ENCODE data around the gene TPRKB. TPM values are rescaled to one million over a fixed set of nuclear protein-coding genes. Genes with fewer than 3 reads are reported as not detected.
"Not testable (repeated sequence)": the region's sequence is repeated elsewhere in the genome, so short reads cannot be mapped to it uniquely, and the experiment has no call there.

TPRKB gene
- total and polyA plus RNA-seq, 9 of the 15 experiments (the other 6 are each of a cell fraction or from before 2014, with no cell fraction given), result 55.6 to 250 (median 112) TPM

DNA sequence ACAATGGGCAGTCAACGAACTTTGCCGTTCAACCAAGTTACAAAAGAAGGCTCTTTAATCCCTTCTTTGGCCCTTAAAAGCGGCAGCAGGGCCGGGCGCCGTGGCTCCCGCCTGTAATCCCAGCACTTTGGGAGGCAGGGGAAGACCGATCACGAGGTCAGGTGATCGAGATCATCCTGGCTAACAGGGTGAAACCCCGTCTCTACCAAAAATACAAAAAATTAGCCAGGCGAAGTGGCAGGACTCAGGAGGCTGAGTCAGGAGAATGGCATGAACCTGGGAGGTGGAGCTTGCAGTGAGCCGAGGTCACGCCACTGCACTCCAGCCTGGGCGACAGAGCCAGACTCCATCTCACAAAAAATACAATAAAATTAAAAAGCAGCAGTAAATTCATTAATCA lies 46.3 kb upstream of the TPRKB start (continued):
- TF ChIP-seq, protein P1, sequence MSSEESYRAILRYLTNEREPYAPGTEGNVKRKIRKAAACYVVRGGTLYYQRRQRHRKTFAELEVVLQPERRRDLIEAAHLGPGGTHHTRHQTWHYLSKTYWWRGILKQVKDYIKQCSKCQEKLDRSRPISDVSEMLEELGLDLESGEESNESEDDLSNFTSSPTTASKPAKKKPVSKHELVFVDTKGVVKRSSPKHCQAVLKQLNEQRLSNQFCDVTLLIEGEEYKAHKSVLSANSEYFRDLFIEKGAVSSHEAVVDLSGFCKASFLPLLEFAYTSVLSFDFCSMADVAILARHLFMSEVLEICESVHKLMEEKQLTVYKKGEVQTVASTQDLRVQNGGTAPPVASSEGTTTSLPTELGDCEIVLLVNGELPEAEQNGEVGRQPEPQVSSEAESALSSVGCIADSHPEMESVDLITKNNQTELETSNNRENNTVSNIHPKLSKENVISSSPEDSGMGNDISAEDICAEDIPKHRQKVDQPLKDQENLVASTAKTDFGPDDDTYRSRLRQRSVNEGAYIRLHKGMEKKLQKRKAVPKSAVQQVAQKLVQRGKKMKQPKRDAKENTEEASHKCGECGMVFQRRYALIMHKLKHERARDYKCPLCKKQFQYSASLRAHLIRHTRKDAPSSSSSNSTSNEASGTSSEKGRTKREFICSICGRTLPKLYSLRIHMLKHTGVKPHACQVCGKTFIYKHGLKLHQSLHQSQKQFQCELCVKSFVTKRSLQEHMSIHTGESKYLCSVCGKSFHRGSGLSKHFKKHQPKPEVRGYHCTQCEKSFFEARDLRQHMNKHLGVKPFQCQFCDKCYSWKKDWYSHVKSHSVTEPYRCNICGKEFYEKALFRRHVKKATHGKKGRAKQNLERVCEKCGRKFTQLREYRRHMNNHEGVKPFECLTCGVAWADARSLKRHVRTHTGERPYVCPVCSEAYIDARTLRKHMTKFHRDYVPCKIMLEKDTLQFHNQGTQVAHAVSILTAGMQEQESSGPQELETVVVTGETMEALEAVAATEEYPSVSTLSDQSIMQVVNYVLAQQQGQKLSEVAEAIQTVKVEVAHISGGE (CRISPR knock-in tag; IDR thresholded peaks at IDR 0.05), result 0 out of 6 replicates have a peak, but pooled peaks of 1 of the 3 experiments have one; percentile 21
- TF ChIP-seq, protein P2, sequence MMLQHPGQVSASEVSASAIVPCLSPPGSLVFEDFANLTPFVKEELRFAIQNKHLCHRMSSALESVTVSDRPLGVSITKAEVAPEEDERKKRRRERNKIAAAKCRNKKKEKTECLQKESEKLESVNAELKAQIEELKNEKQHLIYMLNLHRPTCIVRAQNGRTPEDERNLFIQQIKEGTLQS (IDR thresholded peaks at IDR 0.05), result peak; percentile 52; the same call in 1 of the 2 replicates
- TF ChIP-seq, protein P2 (CRISPR knock-in tag; conservative IDR thresholded peaks at IDR 0.05), result not testable (repeated sequence)
- peak; percentile 52; the same call in 1 of the 2 replicates for TF ChIP-seq FOSL1 (tag; conservative IDR thresholded peaks at IDR 0.05)

DNA sequence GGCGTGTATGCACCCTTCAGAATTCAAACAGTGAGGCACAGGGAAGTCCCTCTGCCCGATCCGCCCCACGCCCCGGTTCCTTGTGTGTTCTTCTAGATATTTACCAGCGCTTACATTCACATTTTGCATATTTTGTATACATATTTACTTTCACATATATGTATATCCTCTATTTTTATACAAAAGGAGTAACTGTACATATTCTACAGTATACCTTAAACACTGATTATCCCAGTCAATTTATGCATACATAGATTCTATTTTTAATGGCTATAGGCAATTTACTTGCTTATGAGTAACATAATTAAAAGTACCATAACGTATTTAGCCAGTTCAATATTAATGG lies 43.1 kb upstream of the TPRKB start:
- H3K79me2 ChIP-seq (ENCODE audit: control insufficient read depth, insufficient read depth, low read length), result peaks cover 19% of the 10 kb centered on the region
- no peaks in the 10 kb centered on the region for H3K9me1 ChIP-seq (ENCODE audit: control insufficient read depth, insufficient read depth, low read length)
- ChIA-PET CTCF (ENCODE audit: low intra/inter-chr PET ratio) (no interaction called here), POLR2A (interaction anchor here (0.7 kb wide), 1 partner anchor 399 kb away, joined by 3 read pairs; the partner anchor contains the start of gene MOB1A)
- under 1% methylated on average over 7 of the region's 7 CpGs for WGBS (ENCODE audit: insufficient coverage, low coverage, missing lambda C conversion rate)
- BruUV-seq (replicated peaks), result no TSS peak
- H3K4me1 ChIP-seq (replicated peaks in 1 of 2; ENCODE audit: control insufficient read depth in 2 of 2, insufficient read depth in 2 of 2, low read length in 2 of 2), result peaks cover 3 to 7% of the 10 kb centered on the region in 2 experiments; a peak in 4 of 5 replicates
- H3K9me3 ChIP-seq (replicated peaks; ENCODE audit: control insufficient read depth, insufficient read depth, low read depth, low read length), result no peaks in the 10 kb centered on the region
- H4K20me1 ChIP-seq (replicated peaks; ENCODE audit: control insufficient read depth, insufficient read depth, low read length), result no peaks in the 10 kb centered on the region
- ATAC-seq, result peak; percentile 5; the same call in 2 of the 3 replicates
- intact Hi-C loops (cut with micrococcal nuclease), result no loop called here
- no peak for DNase-seq (ENCODE audit: extremely low read depth in 1 of 4, low spot score in 3 of 4)
- H3K4me2 ChIP-seq (ENCODE audit: insufficient read depth, low read length), result peak overlapping the region; percentile 98
- H3K27me3 ChIP-seq (ENCODE audit: control insufficient read depth in 2 of 2, insufficient read depth in 2 of 2, low read length in 2 of 2), result no peaks in the 10 kb centered on the region
- peak overlapping the region; percentile 72 for H3K4me3 ChIP-seq
- peak overlapping the region in 1 of 2 experiments; percentile 89; a peak in 3 of 4 replicates for H3K9ac ChIP-seq (ENCODE audit: insufficient read depth in 1 of 2, low read depth in 2 of 2, low read length in 2 of 2)
- H2AFZ ChIP-seq (ENCODE audit: low read depth, low read length), result peak overlapping the region; percentile 98
- in situ Hi-C loops (cut with MboI), result no loop called here
- no peak for FAIRE-seq
- H3K27ac ChIP-seq (ENCODE audit: extremely low read depth, low read depth, low read length), result no peak overlapping the region; the same call in 1 of the 3 replicates
- H3K36me3 ChIP-seq (ENCODE audit: control insufficient read depth, insufficient read depth, low read length), result peaks cover 18% of the 10 kb centered on the region; the same call in 2 of the 3 replicates
- no peak for TF ChIP-seq MED1 (CRISPR knock-in tag; IDR thresholded peaks at IDR 0.05; ENCODE audit: borderline replicate concordance)
- TF ChIP-seq ZNF347 (CRISPR knock-in tag; IDR thresholded peaks at IDR 0.05; ENCODE audit: low read depth), result no peak
- no peak for TF ChIP-seq ZNF75A (CRISPR knock-in tag; IDR thresholded peaks at IDR 0.05)
- no peak for TF ChIP-seq SIRT6 (IDR thresholded peaks at IDR 0.05; ENCODE audit: low read depth, low read length)
- no peak for TF ChIP-seq FOXA3 (CRISPR knock-in tag; conservative IDR thresholded peaks at IDR 0.05 in 1 of 2, IDR thresholded peaks at IDR 0.05 in 1 of 2)
- peak in 1 of 2 experiments; percentile 64; a peak in 1 of 4 replicates for TF ChIP-seq NONO (IDR thresholded peaks at IDR 0.05; ENCODE audit: low read depth in 2 of 2, low read length in 1 of 2)
- TF ChIP-seq NFIC (IDR thresholded peaks at IDR 0.05), result no peak
- no peak for TF ChIP-seq ZNF778 (CRISPR knock-in tag; IDR thresholded peaks at IDR 0.05)

Data from K562 (cell line).